ENCODE results near the gene PDE4D. TPM values are rescaled to one million over a fixed set of nuclear protein-coding genes. Genes with fewer than 3 reads are reported as not detected.

PDE4D gene
- total and polyA plus RNA-seq, 2 of the 4 experiments (the other 2 are of a cell fraction), result 1.4 to 7.9 TPM

- Histone ChIP-seq H2AK9ac (replicated peaks; ENCODE audit: low read depth, low read length, poor library complexity) (no peak overlapping the region), H3K23ac (ENCODE audit: low read depth, low read length) (no peak overlapping the region), H3K4me3 (ENCODE audit: insufficient read depth, low read depth, low read length) (no peak overlapping the region), H3K9ac (ENCODE audit: low read depth, low read length) (no peak overlapping the region), H2AFZ (replicated peaks; ENCODE audit: low read length, poor library complexity) (no peak overlapping the region), H3K14ac (replicated peaks; ENCODE audit: low read depth, low read length) (no peak overlapping the region), H3K79me1 (ENCODE audit: low read depth in 1 of 2, low read length in 2 of 2) (no peaks in the 10 kb centered on the region), H4K91ac (ENCODE audit: insufficient read depth, low read depth, low read length) (no peak overlapping the region), H2BK120ac (ENCODE audit: low read depth, low read length) (no peak overlapping the region), H3K9me3 (ENCODE audit: control insufficient read depth, insufficient read depth, low read length) (no peaks in the 10 kb centered on the region), H4K8ac (ENCODE audit: low read depth in 2 of 2, low read length in 2 of 2) (no peak overlapping the region), H2BK15ac (ENCODE audit: low read depth, low read length) (no peak overlapping the region), H3K18ac (ENCODE audit: low read depth, low read length) (no peak overlapping the region), H2BK20ac (ENCODE audit: low read depth, low read length) (no peak overlapping the region), H3K4ac (ENCODE audit: low read depth, low read length) (no peak overlapping the region), H3K4me1 (ENCODE audit: control insufficient read depth, insufficient read depth, low read length) (no peaks in the 10 kb centered on the region), H4K20me1 (ENCODE audit: insufficient read depth, low read length) (no peaks in the 10 kb centered on the region), H4K5ac (ENCODE audit: low read depth, low read length) (no peak overlapping the region), H3K27ac (ENCODE audit: insufficient read depth, low read length) (no peak overlapping the region), H2BK5ac (ENCODE audit: low read depth, low read length, poor library complexity, severe bottlenecking) (no peak overlapping the region), H3K36me3 (ENCODE audit: control insufficient read depth, insufficient read depth, low read length) (no peaks in the 10 kb centered on the region), H3K9me1 (ENCODE audit: insufficient read depth, low read length) (no peaks in the 10 kb centered on the region), H2AK5ac (ENCODE audit: low read depth, low read length) (no peak overlapping the region), H3K56ac (ENCODE audit: extremely low read depth, insufficient read depth, low read length) (no peak overlapping the region), H3K4me2 (ENCODE audit: low read depth, low read length) (no peak overlapping the region), H3K27me3 (ENCODE audit: control insufficient read depth, insufficient read depth, low read length) (peaks cover 18% of the 10 kb centered on the region)
- ChIA-PET POLR2A (ENCODE audit: unreplicated experiment) (no interaction called here), CTCF (interaction anchor here (0.6 kb wide), 1 partner anchor 25 kb away, joined by 5 read pairs; no protein-coding TSS in a partner anchor)
- no CpG with 5 or more reads among the region's 4 CpGs for WGBS, 2 experiments (ENCODE audit: extremely low coverage in 2 of 2, insufficient read length in 1 of 2)
- intact Hi-C loops (cut with micrococcal nuclease) (no loop called here), dilution Hi-C loops (cut with HindIII; ENCODE audit: low sequenced_read_pairs, unreplicated experiment) (no loop called here), in situ Hi-C loops (cut with MboI; ENCODE audit: low sequenced_read_pairs) (no loop called here)
- TF ChIP-seq BHLHE40 (IDR thresholded peaks at IDR 0.05; ENCODE audit: low read depth, low read length) (no peak), CTCF (conservative IDR thresholded peaks at IDR 0.05; ENCODE audit: low read depth, low read length) (no peak), FOS (IDR thresholded peaks at IDR 0.05; ENCODE audit: low read depth, low read length) (no peak), RAD21 (IDR thresholded peaks at IDR 0.05; ENCODE audit: low read length) (no peak), NFE2L2 (IDR thresholded peaks at IDR 0.05; ENCODE audit: low read depth, low read length) (no peak), SMC3 (IDR thresholded peaks at IDR 0.05; ENCODE audit: low read depth, low read length) (no peak), MAFK (IDR thresholded peaks at IDR 0.05; ENCODE audit: low read depth, low read length) (no peak), MXI1 (IDR thresholded peaks at IDR 0.05; ENCODE audit: borderline replicate concordance, low read depth, low read length) (no peak), RCOR1 (IDR thresholded peaks at IDR 0.05; ENCODE audit: insufficient replicate concordance, low read length) (no peak), CEBPB (IDR thresholded peaks at IDR 0.05; ENCODE audit: low read depth, low read length) (no peak), MAZ (IDR thresholded peaks at IDR 0.05; ENCODE audit: borderline replicate concordance, low read depth, low read length) (no peak), RFX5 (IDR thresholded peaks at IDR 0.05; ENCODE audit: low read depth, low read length) (no peak), ELK1 (IDR thresholded peaks at IDR 0.05; ENCODE audit: borderline replicate concordance, low read depth, low read length) (no peak), POLR2A (IDR thresholded peaks at IDR 0.05; ENCODE audit: low read depth, low read length) (no peak), CHD1 (IDR thresholded peaks at IDR 0.05; ENCODE audit: low read depth, low read length) (no peak)
- TF ChIP-seq, protein P1, sequence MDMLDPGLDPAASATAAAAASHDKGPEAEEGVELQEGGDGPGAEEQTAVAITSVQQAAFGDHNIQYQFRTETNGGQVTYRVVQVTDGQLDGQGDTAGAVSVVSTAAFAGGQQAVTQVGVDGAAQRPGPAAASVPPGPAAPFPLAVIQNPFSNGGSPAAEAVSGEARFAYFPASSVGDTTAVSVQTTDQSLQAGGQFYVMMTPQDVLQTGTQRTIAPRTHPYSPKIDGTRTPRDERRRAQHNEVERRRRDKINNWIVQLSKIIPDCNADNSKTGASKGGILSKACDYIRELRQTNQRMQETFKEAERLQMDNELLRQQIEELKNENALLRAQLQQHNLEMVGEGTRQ (IDR thresholded peaks at IDR 0.05; ENCODE audit: low read depth, low read length), result no peak
- DNase-seq (no peak), ATAC-seq (ENCODE audit: low read depth) (no peak)
- no TSS peak for BruUV-seq (replicated peaks)
Observed at GRCh38 chr5:59770953-59771352, 122.6 kb downstream of the PDE4D start.

Data from IMR-90 (cell line).